Skin of body (tissue), 2 donors: ENCODE data around the gene HP1BP3. TPM values are rescaled to one million over a fixed set of nuclear protein-coding genes. Genes with fewer than 3 reads are reported as not detected.

Experiments
- DNase-seq: peaks from one replicate; lab custom pipeline; 2025; lab: John Stamatoyannopoulos, UW
- total RNA-seq: library from RNA; depleted of rRNA; stranded (reverse); fragments of >200 nt; gene quantifications from one replicate; pipeline ENCODE4 v1.2.3, GENCODE V29; 2014

HP1BP3 gene
- total RNA-seq, 1 donor from 2014 or later, result 251 TPM

DNA sequence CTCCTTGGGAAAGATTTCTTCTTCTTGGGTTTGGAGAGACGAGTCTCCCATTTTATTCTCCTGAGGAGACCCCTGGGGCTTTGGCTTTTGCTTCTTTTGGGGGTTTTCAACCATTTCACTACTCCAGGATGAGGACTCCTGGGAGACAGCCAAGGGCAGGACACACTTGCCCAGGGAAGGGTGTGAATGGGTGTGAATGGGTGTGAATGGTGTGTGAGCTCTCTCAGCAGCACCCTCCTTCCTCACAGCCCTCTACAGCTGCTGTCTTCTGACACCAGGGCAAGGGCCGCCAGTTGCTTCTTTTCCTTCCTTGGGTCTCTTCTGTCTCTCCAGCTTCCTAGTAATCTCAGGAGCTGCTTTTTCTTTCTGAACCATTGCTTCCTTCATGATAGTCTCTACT lies 93.5 kb downstream of the HP1BP3 start:
- DNase-seq, result no peak

Other genes with a start within 250 kb of the HP1BP3 start
- gene FAM43B, start 234.7 kb downstream of the HP1BP3 start, total RNA-seq, result 0.79 TPM
- 2.1 TPM for gene CDA, start 198.2 kb downstream of the HP1BP3 start, total RNA-seq
- gene PINK1, start 153.8 kb downstream of the HP1BP3 start, total RNA-seq, result 33.5 TPM
- 99.2 TPM for gene DDOST, start 125.9 kb downstream of the HP1BP3 start, total RNA-seq
- gene KIF17, start 69.3 kb downstream of the HP1BP3 start, total RNA-seq, result 2.5 TPM
- gene SH2D5, start 54.6 kb downstream of the HP1BP3 start, total RNA-seq, result 0.30 TPM